NOMO-1 treated with DMSO at 0.1 percent for 48 hours (cell line): ENCODE data around the gene RBMS1.
A peak's percentile ranks its signal among the peaks of the same experiment; 100 is the strongest.

ENCODE experiments used
- DNase-seq: peaks from one replicate; lab custom pipeline; 2025; ENCODE audit not compliant: unreplicated experiment; lab: John Stamatoyannopoulos, UW

RBMS1 gene

GRCh38 chr2:160287476-160287875 is 206.1 kb downstream of the RBMS1 start:
- no peak for DNase-seq

- DNase-seq: no peak
Observed at GRCh38 chr2:160286551-160286950, 207.1 kb downstream of the RBMS1 start.

DNA sequence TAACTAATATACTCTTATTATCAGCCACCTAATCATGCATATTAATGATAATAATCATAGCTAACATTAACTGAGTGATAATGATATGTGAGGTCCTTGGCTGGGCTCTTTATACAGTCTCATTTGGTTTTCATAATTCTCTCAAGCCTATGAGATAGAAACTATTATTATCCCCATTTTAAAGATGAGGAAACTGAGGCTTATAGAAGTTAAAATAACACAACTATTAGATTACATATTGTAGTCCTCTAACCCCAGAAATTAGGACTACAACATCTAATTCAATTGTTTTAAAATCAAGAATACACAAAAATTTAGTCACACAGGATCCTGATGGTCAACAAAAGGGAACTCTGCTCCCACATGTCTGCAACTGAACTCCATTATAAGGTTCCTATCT is 209.9 kb downstream of the RBMS1 start:
- no peak for DNase-seq

- no peak for DNase-seq
Observed at GRCh38 chr2:160282063-160282580, 211.5 kb downstream of the RBMS1 start.

DNA sequence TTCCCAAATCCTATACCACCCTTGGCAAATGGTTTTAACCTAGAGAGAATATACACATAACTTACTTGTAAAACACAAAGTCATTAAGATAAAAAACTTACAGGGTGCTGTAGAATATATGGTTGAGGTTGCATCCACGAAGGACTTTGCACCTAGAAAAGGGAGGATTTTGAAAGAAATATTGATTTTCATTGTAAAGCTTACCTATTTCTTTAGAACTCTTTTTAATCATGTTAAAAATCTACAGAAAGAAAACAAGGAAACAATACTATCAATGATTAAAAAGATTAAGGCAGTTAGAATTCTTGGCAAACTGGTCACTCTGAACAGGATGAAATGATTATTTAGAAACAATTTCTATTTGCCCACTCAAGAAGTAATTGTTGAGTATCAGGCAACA is 212.4 kb downstream of the RBMS1 start:
- no peak for DNase-seq

- no peak for DNase-seq
Observed at GRCh38 chr2:160279813-160280465, 213.7 kb downstream of the RBMS1 start.

DNA sequence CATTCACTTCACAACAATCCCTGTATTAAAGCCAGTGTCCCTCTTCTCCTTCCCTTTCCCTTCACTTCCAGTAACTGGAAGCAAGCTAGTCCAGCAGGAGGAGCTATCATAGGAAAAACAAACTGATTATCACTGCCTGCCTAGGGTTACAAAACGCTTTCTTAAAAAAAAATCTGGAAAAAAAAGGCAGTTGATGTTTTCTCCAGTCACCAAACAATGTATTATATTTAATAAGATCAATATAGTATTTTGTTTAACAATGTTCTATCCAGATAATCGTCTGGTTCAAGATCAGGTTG is 214.8 kb downstream of the RBMS1 start:
- no peak for DNase-seq

GRCh38 chr2:160278101-160278878 is 215.3 kb downstream of the RBMS1 start:
- no peak for DNase-seq

GRCh38 chr2:160277151-160277550 is 216.5 kb downstream of the RBMS1 start:
- DNase-seq: no peak

DNA sequence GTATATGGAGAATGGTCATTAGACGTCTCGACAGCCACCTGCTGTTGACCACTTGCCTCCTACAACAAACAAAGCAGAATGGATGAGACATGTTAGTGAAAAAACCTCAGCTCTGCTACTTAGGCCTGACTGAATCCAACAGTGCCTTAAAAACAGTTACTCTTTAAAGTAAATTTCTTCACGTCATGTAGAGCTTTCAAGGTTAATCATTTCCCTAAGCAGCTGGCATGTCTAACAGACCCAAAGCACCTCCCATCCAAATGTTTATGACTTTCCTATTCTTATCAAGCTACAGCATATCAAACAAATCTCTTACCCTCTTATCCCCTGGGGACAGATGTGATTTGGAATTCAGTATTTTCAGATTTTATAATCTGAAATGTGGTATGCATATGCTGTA is 218.0 kb downstream of the RBMS1 start:
- DNase-seq: no peak

DNA sequence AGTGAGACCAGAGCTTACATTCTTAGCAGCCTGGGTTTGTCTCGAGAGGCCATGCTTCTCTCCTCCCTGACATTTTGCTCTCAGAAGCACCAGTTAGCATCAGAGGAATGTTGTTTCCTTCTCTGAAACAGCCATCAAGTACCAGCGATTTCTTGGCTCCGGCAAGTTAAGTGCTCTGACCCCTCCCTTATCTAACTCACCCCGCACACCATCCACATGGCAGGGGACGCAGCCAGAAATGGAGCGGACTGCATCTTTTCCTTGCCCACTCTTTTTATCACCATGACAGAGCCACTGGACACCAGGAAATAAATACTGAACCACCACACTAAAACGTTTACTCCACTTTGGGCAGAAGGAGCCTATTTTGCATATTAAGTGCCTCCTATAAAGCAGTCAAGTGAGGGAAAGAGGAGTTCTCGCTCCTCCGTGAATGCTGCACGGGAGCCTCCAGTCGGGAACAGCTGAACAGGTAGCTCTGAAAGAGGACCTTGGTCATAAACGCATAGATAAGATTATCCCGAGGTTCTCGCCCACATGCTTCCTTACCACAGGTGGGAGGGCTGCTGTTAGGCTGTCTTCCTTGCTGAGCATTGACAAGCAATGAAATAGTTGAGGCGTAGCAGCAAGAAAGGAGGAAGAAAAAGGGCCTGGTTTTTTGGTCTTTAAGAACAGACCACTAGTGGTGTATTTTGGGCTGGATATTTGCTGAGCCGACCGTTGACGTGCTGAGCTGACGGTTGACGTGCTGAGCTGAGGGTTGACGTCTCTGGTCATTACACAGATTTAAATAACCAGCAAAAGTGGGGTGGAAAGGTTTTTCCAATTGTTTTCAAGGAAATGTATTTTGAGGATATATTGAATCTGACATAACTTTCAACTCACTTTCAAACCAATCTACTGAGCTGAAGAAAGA is 222.2 kb downstream of the RBMS1 start:
- no peak for DNase-seq

- no peak for DNase-seq
Observed at GRCh38 chr2:160270571-160271113, 223.0 kb downstream of the RBMS1 start.

- DNase-seq: peak; percentile 79
Observed at GRCh38 chr2:160269803-160270570, 223.6 kb downstream of the RBMS1 start.

- no peak for DNase-seq
Observed at GRCh38 chr2:160269365-160269764, 224.2 kb downstream of the RBMS1 start.

GRCh38 chr2:160268151-160268781 is 225.3 kb downstream of the RBMS1 start:
- no peak for DNase-seq

GRCh38 chr2:160267692-160268091 is 225.9 kb downstream of the RBMS1 start:
- DNase-seq: no peak

- DNase-seq: no peak
Observed at GRCh38 chr2:160267022-160267421, 226.6 kb downstream of the RBMS1 start.

GRCh38 chr2:160266037-160266551 is 227.5 kb downstream of the RBMS1 start:
- DNase-seq: no peak

- no peak for DNase-seq
Observed at GRCh38 chr2:160264308-160264707, 229.3 kb downstream of the RBMS1 start.

GRCh38 chr2:160261732-160262131 is 231.9 kb downstream of the RBMS1 start:
- no peak for DNase-seq
